SK-N-SH (cell line): Measurements from ENCODE around the gene TLCD2. TPM values are rescaled to one million over a fixed set of nuclear protein-coding genes. Genes with fewer than 3 reads are reported as not detected.
A peak's percentile ranks its signal among the peaks of the same experiment; 100 is the strongest.

Source experiments
- CTCF ChIA-PET: fragments of 300-600, 350-600 bp; formaldehyde crosslinking; extraction: SDS; loops from one replicate; lab custom pipeline; 2021; lab: Yijun Ruan, JAX
- POLR2A ChIA-PET: fragments of 350-600 bp; sonication (Branson Sonifier 250); formaldehyde crosslinking; extraction: SDS; loops from one replicate; lab custom pipeline; 2020; ENCODE audit warnings: antibody characterized with exemption, inconsistent platforms; lab: Yijun Ruan, JAX
- DNase-seq: peaks from one replicate; pipeline ENCODE4 v3.0.0; 2012
- H2AFZ ChIP-seq: fragments of 200-600 bp; sonication (generic); 2 replicates; pipeline ENCODE4 v1.8.1; 2016; ENCODE audit warnings: antibody characterized with exemption, mild to moderate bottlenecking, low read depth
- H3F3A ChIP-seq: fragments of 200-600 bp; sonication (generic); replicated peaks from 2 replicates; pipeline ENCODE3; 2016; ENCODE audit warnings: antibody characterized with exemption, mild to moderate bottlenecking; ENCODE audit not compliant: insufficient read depth
- H3K27ac ChIP-seq, 2 experiments: fragments of 200-500 bp in 1 of 2; fragments of 200-600 bp in 1 of 2; sonication (Bioruptor generic) in 1 of 2; sonication (generic), shearing (Covaris generic) in 1 of 2; 2 replicates each; pipeline versions ENCODE4 v1.5.1 to v1.6.1; 2014 to 2016; ENCODE audit warnings: low read depth in 2 of 2, inconsistent platforms in 1 of 2, low read length in 1 of 2, mild to moderate bottlenecking in 1 of 2, mixed read lengths in 1 of 2
- H3K27me3 ChIP-seq: fragments of 200-600 bp; sonication (generic), shearing (Covaris generic); 2 replicates; pipeline ENCODE4 v1.6.1; 2016; ENCODE audit warnings: mixed run types; ENCODE audit not compliant: insufficient read depth
- H3K36me3 ChIP-seq, 2 experiments: fragments of 200-500 bp in 1 of 2; fragments of 200-600 bp in 1 of 2; sonication (Bioruptor generic) in 1 of 2; sonication (generic) in 1 of 2; replicated peaks in 1 of 2; 2 replicates each; pipeline versions ENCODE3 to v1.5.1; 2014 to 2016; ENCODE audit warnings: low read length in 1 of 2, mild to moderate bottlenecking in 1 of 2; ENCODE audit not compliant: insufficient read depth in 2 of 2, control insufficient read depth in 1 of 2
- H3K4me1 ChIP-seq, 2 experiments: fragments of 200-500 bp in 1 of 2; fragments of 200-600 bp in 1 of 2; sonication (Bioruptor generic) in 1 of 2; sonication (generic), shearing (Covaris generic) in 1 of 2; 2 replicates each; pipeline versions ENCODE4 v1.5.1 to v1.6.1; 2014 to 2016; ENCODE audit warnings: low read depth in 1 of 2, low read length in 1 of 2, mixed run types in 1 of 2; ENCODE audit not compliant: insufficient read depth in 2 of 2, control insufficient read depth in 1 of 2
- H3K4me2 ChIP-seq: fragments of 200-600 bp; sonication (generic), shearing (Covaris generic); 2 replicates; pipeline ENCODE4 v1.6.1; 2017; ENCODE audit warnings: mixed run types
- H3K4me3 ChIP-seq, 2 experiments: fragments of 200-500 bp in 1 of 2; fragments of 200-600 bp in 1 of 2; sonication (Bioruptor generic) in 1 of 2; sonication (generic), shearing (Covaris generic) in 1 of 2; 2 replicates each; pipeline versions ENCODE4 v1.5.1 to v1.8.1; 2014 to 2016; ENCODE audit warnings: low read depth in 2 of 2, inconsistent platforms in 1 of 2, low read length in 1 of 2, mild to moderate bottlenecking in 1 of 2, mixed read lengths in 1 of 2, moderate library complexity in 1 of 2
- H3K79me2 ChIP-seq: fragments of 200-600 bp; sonication (generic); 2 replicates; pipeline ENCODE4 v1.8.1; 2017; ENCODE audit warnings: mild to moderate bottlenecking; ENCODE audit not compliant: insufficient read depth
- H3K9ac ChIP-seq: fragments of 200-600 bp; sonication (generic); 2 replicates; pipeline ENCODE4 v1.6.1; 2017; ENCODE audit warnings: mixed run types
- H3K9me2 ChIP-seq: fragments of 200-600 bp; sonication (generic); 2 replicates; pipeline ENCODE4 v1.6.1; 2017; ENCODE audit warnings: mixed run types
- H3K9me3 ChIP-seq: fragments of 200-600 bp; sonication (generic); 2 replicates; pipeline ENCODE4 v1.6.1; 2017; ENCODE audit warnings: mixed run types, mild to moderate bottlenecking, moderate library complexity
- H4K20me1 ChIP-seq: fragments of 200-600 bp; sonication (generic); 2 replicates; pipeline ENCODE4 v1.6.1; 2017; ENCODE audit warnings: mild to moderate bottlenecking, mixed run types; ENCODE audit not compliant: insufficient read depth
- CHD2 ChIP-seq: fragments of 150-350 bp; IDR thresholded peaks from 2 replicates; pipeline ENCODE4 v1.6.1; 2018; ENCODE audit warnings: low read length; ENCODE audit not compliant: partially characterized antibody
- ELF1 ChIP-seq: IDR thresholded peaks from 2 replicates; pipeline ENCODE4 v1.4.0; 2012
- EP300 ChIP-seq, 2 experiments: IDR thresholded peaks; 2 replicates each; pipeline versions ENCODE4 v1.4.0 to v1.6.1; 2012; ENCODE audit warnings: borderline replicate concordance in 1 of 2, low read depth in 1 of 2, low read length in 1 of 2
- EZH2phosphoT487 ChIP-seq: fragments of 200-600 bp; sonication (generic); IDR thresholded peaks from 2 replicates; pipeline ENCODE4 v1.6.1; 2017; ENCODE audit warnings: low read depth, mixed run types, mild to moderate bottlenecking, antibody characterized with exemption, moderate library complexity, borderline replicate concordance
- FOSL2 ChIP-seq: IDR thresholded peaks from 2 replicates; pipeline ENCODE4 v1.4.0; 2012; ENCODE audit warnings: low read depth, mild to moderate bottlenecking, moderate library complexity, borderline replicate concordance
- FOXJ3 ChIP-seq: sonication (generic); formaldehyde crosslinking; IDR thresholded peaks from 2 replicates; pipeline ENCODE4 v1.5.1; 2020; ENCODE audit warnings: mild to moderate bottlenecking, missing genetic modification reagents
- FOXM1 ChIP-seq: IDR thresholded peaks from 2 replicates; pipeline ENCODE4 v1.4.0; 2012; ENCODE audit warnings: low read depth, mild to moderate bottlenecking
- GABPA ChIP-seq: IDR thresholded peaks from 2 replicates; pipeline ENCODE4 v1.4.0; 2012; ENCODE audit warnings: low read depth, mild to moderate bottlenecking
- MEF2A ChIP-seq: IDR thresholded peaks from 2 replicates; pipeline ENCODE4 v1.4.0; 2012; ENCODE audit warnings: low read depth, borderline replicate concordance
- NRF1 ChIP-seq: IDR thresholded peaks from 2 replicates; pipeline ENCODE4 v1.6.1; 2012; ENCODE audit warnings: low read depth, mild to moderate bottlenecking, low read length
- REST ChIP-seq: IDR thresholded peaks from 2 replicates; pipeline ENCODE4 v1.6.1; 2012; ENCODE audit warnings: mild to moderate bottlenecking, low read depth, low read length, moderate library complexity
- RFX5 ChIP-seq: IDR thresholded peaks from 2 replicates; pipeline ENCODE4 v1.6.1; 2012; ENCODE audit warnings: mild to moderate bottlenecking, improper control_type of control experiment, low read length
- RXRA ChIP-seq: IDR thresholded peaks from 2 replicates; pipeline ENCODE4 v1.4.0; 2012; ENCODE audit warnings: low read depth, mild to moderate bottlenecking, borderline replicate concordance
- SIN3A ChIP-seq: IDR thresholded peaks from 2 replicates; pipeline ENCODE4 v1.6.1; 2012; ENCODE audit warnings: low read depth, mild to moderate bottlenecking, low read length, moderate library complexity, borderline replicate concordance
- TAF1 ChIP-seq: IDR thresholded peaks from 2 replicates; pipeline ENCODE4 v1.6.1; 2012; ENCODE audit warnings: low read depth, mild to moderate bottlenecking, low read length, moderate library complexity, borderline replicate concordance
- TCF12 ChIP-seq: IDR thresholded peaks from 2 replicates; pipeline ENCODE4 v1.4.0; 2012
- TEAD4 ChIP-seq: IDR thresholded peaks from 2 replicates; pipeline ENCODE4 v1.4.0; 2012; ENCODE audit warnings: mild to moderate bottlenecking, borderline replicate concordance; ENCODE audit not compliant: insufficient read depth
- YY1 ChIP-seq: IDR thresholded peaks from 2 replicates; pipeline ENCODE4 v1.4.0; 2012; ENCODE audit warnings: low read depth, mild to moderate bottlenecking
- WGBS: methylation state at CpG from one replicate; pipeline ENCODE4 v1.1.6; 2017; ENCODE audit warnings: low lambda C conversion rate; 5-methylcytosine and 5-hydroxymethylcytosine counted together
- polyA plus RNA-seq, 3 experiments: library from polyadenylated mRNA; depleted of rRNA; stranded (reverse); fragments of >200 nt; gene quantifications; 2 replicates each; pipeline ENCODE4 v1.2.3, GENCODE V29; 2012
- TF ChIP-seq, protein P1 (sequence below): IDR thresholded peaks from 2 replicates; pipeline ENCODE4 v1.4.0; 2012; ENCODE audit warnings: low read depth
- TF ChIP-seq, protein P2 (sequence below): fragments of 200-600 bp; sonication (generic); IDR thresholded peaks from 2 replicates; pipeline ENCODE4 v1.6.1; 2017; ENCODE audit warnings: antibody characterized with exemption, mild to moderate bottlenecking, moderate library complexity
- TF ChIP-seq, protein P3 (sequence below): IDR thresholded peaks from 2 replicates; pipeline ENCODE4 v1.4.0; 2012; ENCODE audit warnings: low read depth, borderline replicate concordance
- TF ChIP-seq, protein P4 (sequence below): IDR thresholded peaks from 2 replicates; pipeline ENCODE4; 2012
- TF ChIP-seq, protein P5 (sequence below): IDR thresholded peaks from 2 replicates; pipeline ENCODE4 v1.4.0; 2012; ENCODE audit warnings: low read depth, borderline replicate concordance

TLCD2 gene
- polyA plus RNA-seq, 1 of the 3 experiments (the other 2 are of a cell fraction): 1.3 TPM

GRCh38 chr17:1714427-1714979, 4.3 kb upstream of the TLCD2 start:
- Histone ChIP-seq H3K4me3 (peak overlapping the region; percentile 77 to 95), H3K27ac (peak overlapping the region; percentile 81 to 98), H4K20me1 (peaks cover 48% of the 10 kb centered on the region), H3K27me3 (no peaks in the 10 kb centered on the region), H3K9me2 (no peaks in the 10 kb centered on the region), H3K36me3 (peaks cover 26 to 31% of the 10 kb centered on the region in 2 experiments), H3K9ac (peak overlapping the region; percentile 98), H3K4me2 (peak overlapping the region; percentile 99), H3K9me3 (no peaks in the 10 kb centered on the region), H3F3A (peaks cover 52% of the 10 kb centered on the region), H3K79me2 (peaks cover 64% of the 10 kb centered on the region), H3K4me1 (peaks cover 19 to 33% of the 10 kb centered on the region in 2 experiments; a peak in 3 of 4 replicates), H2AFZ (no peak overlapping the region)
- 5% methylated on average over 15 of the region's 19 CpGs for WGBS
- peak; percentile 63 for DNase-seq
- ChIA-PET CTCF (interaction anchor here (1.5 to 8.4 kb wide), 4 partner anchors 53 to 195 kb away, joined by 3 to 112 read pairs (median 6); no protein-coding TSS in a partner anchor), POLR2A (interaction anchor here (0.5 to 0.6 kb wide), 2 partner anchors 13 to 45 kb away, joined by 3 read pairs; no protein-coding TSS in a partner anchor)
- TF ChIP-seq, protein P1, sequence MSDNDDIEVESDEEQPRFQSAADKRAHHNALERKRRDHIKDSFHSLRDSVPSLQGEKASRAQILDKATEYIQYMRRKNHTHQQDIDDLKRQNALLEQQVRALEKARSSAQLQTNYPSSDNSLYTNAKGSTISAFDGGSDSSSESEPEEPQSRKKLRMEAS: peak; percentile 73
- TF ChIP-seq TEAD4 (peak; percentile 100), EZH2phosphoT487 (no peak), SIN3A (peak; percentile 95), TAF1 (peak; percentile 42; the same call in 1 of the 2 replicates), FOSL2 (peak; percentile 88), MEF2A (no peak), RFX5 (no peak), GABPA (no peak), NRF1 (no peak), CHD2 (no peak), FOXM1 (no peak), REST (peak; percentile 38; the same call in 1 of the 2 replicates), RXRA (peak; percentile 77; the same call in 1 of the 2 replicates), EP300 (IDR thresholded peaks at IDR 0.05; ENCODE audit: borderline replicate concordance in 1 of 2, low read depth in 1 of 2, low read length in 1 of 2) (peak in 1 of 2 experiments; percentile 80; a peak in 1 of 4 replicates), ELF1 (no peak), YY1 (peak; percentile 56; the same call in 1 of the 2 replicates), FOXJ3 (no peak), TCF12 (peak; percentile 96)
- TF ChIP-seq, protein P2, sequence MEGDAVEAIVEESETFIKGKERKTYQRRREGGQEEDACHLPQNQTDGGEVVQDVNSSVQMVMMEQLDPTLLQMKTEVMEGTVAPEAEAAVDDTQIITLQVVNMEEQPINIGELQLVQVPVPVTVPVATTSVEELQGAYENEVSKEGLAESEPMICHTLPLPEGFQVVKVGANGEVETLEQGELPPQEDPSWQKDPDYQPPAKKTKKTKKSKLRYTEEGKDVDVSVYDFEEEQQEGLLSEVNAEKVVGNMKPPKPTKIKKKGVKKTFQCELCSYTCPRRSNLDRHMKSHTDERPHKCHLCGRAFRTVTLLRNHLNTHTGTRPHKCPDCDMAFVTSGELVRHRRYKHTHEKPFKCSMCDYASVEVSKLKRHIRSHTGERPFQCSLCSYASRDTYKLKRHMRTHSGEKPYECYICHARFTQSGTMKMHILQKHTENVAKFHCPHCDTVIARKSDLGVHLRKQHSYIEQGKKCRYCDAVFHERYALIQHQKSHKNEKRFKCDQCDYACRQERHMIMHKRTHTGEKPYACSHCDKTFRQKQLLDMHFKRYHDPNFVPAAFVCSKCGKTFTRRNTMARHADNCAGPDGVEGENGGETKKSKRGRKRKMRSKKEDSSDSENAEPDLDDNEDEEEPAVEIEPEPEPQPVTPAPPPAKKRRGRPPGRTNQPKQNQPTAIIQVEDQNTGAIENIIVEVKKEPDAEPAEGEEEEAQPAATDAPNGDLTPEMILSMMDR: no peak
- TF ChIP-seq, protein P3, sequence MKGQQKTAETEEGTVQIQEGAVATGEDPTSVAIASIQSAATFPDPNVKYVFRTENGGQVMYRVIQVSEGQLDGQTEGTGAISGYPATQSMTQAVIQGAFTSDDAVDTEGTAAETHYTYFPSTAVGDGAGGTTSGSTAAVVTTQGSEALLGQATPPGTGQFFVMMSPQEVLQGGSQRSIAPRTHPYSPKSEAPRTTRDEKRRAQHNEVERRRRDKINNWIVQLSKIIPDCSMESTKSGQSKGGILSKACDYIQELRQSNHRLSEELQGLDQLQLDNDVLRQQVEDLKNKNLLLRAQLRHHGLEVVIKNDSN: no peak
- TF ChIP-seq, protein P4, sequence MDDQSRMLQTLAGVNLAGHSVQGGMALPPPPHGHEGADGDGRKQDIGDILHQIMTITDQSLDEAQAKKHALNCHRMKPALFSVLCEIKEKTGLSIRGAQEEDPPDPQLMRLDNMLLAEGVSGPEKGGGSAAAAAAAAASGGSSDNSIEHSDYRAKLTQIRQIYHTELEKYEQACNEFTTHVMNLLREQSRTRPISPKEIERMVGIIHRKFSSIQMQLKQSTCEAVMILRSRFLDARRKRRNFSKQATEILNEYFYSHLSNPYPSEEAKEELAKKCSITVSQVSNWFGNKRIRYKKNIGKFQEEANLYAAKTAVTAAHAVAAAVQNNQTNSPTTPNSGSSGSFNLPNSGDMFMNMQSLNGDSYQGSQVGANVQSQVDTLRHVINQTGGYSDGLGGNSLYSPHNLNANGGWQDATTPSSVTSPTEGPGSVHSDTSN: peak; percentile 80
- TF ChIP-seq, protein P5, sequence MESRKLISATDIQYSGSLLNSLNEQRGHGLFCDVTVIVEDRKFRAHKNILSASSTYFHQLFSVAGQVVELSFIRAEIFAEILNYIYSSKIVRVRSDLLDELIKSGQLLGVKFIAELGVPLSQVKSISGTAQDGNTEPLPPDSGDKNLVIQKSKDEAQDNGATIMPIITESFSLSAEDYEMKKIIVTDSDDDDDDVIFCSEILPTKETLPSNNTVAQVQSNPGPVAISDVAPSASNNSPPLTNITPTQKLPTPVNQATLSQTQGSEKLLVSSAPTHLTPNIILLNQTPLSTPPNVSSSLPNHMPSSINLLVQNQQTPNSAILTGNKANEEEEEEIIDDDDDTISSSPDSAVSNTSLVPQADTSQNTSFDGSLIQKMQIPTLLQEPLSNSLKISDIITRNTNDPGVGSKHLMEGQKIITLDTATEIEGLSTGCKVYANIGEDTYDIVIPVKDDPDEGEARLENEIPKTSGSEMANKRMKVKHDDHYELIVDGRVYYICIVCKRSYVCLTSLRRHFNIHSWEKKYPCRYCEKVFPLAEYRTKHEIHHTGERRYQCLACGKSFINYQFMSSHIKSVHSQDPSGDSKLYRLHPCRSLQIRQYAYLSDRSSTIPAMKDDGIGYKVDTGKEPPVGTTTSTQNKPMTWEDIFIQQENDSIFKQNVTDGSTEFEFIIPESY: no peak
